HG02759 (cell line): ENCODE data around the gene ANKRD6.

Experiments used
- ATAC-seq: cut with Tn5 transposase; IDR thresholded peaks from one replicate; pipeline ENCODE4 v1.9.1; 2021; ENCODE audit warnings: mild to moderate bottlenecking, moderate library complexity; ENCODE audit not compliant: unreplicated experiment

ANKRD6 gene

GRCh38 chr6:89464295-89464694 is 31.3 kb downstream of the ANKRD6 start:
- ATAC-seq, result no peak

GRCh38 chr6:89467437-89467836 is 34.5 kb downstream of the ANKRD6 start:
- ATAC-seq, result no peak

DNA sequence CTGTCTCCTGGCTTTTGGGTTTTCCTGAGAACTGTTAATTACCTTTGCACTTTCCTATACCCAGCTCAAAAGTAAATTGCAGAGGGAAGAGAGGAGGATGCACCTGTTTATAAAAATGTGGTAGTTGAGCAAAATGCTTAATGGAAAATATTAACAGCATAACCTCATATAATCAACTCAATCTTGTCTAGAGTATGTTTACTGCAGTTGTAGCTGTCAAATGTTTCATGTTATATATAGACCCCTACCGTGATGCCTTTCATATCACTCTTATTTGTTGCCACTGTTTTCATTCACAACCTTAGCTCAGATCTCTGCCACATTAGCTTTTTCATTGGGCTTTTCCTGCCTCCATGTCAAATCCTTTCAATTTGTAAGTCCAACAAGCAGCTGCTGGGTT is 36.0 kb downstream of the ANKRD6 start:
- ATAC-seq, result no peak

DNA sequence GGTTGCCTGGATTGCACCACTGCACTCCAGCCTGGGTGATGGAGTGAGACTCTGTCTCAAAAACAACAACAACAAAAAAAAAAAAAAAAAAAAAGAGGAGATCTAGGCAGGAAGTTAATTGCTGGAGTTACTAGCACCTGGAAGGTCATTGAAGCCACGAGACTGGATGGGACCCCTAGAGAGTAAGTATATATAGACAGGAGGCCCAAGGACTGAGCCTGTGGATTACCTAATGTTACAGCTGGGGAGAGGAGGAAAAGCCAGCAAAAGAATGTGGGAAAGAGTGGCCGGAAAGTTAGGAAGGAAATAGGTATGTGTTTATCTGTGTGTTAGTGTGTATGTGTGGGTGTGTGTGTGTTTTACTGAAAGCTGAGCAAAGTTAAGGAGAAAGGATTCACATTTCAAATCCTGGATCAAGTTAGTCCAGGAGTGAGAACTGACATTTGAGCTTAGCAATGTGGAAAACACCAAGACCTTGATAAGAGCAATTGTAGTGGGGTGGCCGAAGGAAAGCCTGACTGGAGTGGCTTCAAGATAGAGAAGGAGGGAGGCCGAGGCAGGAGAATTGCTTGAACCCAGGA is 38.4 kb downstream of the ANKRD6 start:
- no peak for ATAC-seq

GRCh38 chr6:89475101-89475500 is 42.1 kb downstream of the ANKRD6 start:
- no peak for ATAC-seq

- peak; percentile 62 for ATAC-seq
Measured at GRCh38 chr6:89475634-89476033, 42.7 kb downstream of the ANKRD6 start.

DNA sequence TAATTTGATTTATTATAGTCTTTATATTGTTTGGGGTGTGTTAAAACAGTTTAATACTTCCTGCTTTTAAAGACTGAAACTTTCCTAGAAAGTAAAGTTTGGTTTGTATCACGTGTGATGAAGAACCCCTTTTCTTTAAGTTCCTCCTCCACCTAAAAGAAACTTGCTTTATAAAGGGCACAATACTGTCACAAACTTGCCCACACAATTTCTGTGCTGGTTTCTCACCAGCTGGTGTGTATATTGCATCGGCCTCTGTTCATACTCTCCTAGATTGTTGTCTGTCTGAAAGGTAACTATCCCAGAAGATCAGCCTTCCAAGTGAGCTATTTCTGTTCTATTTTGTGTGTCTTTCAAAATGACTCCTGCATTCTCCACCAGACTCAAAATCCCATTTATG is 46.9 kb downstream of the ANKRD6 start:
- no peak for ATAC-seq

GRCh38 chr6:89481695-89482094 is 48.7 kb downstream of the ANKRD6 start:
- ATAC-seq, result no peak

GRCh38 chr6:89482126-89482525 is 49.2 kb downstream of the ANKRD6 start:
- ATAC-seq, result no peak

- no peak for ATAC-seq
Measured at GRCh38 chr6:89483111-89483720, 50.3 kb downstream of the ANKRD6 start.

DNA sequence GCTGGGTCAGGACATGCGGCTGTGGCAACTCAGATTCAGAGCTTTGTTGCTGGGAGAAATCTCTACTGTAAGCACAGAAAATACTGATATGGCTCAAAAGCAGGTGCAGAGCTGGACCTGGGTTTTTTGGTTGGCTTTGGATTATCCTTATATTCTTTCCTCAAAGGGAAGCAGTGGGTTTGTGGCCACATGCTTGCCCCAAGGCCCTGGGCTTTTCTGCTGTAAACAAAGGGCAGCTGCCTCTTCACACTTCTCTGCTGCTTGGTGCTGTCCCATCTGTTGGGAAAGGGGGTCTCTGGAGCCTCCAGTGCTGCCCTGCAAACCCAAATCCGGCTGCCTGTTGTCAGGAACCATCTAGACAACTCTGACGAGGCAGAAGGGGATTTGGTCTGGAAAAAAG is 52.4 kb downstream of the ANKRD6 start:
- no peak for ATAC-seq

- no peak for ATAC-seq
Measured at GRCh38 chr6:89487864-89488263, 54.9 kb downstream of the ANKRD6 start.

GRCh38 chr6:89488438-89488837 is 55.5 kb downstream of the ANKRD6 start:
- no peak for ATAC-seq

- ATAC-seq, result no peak
Measured at GRCh38 chr6:89489078-89489477, 56.1 kb downstream of the ANKRD6 start.

DNA sequence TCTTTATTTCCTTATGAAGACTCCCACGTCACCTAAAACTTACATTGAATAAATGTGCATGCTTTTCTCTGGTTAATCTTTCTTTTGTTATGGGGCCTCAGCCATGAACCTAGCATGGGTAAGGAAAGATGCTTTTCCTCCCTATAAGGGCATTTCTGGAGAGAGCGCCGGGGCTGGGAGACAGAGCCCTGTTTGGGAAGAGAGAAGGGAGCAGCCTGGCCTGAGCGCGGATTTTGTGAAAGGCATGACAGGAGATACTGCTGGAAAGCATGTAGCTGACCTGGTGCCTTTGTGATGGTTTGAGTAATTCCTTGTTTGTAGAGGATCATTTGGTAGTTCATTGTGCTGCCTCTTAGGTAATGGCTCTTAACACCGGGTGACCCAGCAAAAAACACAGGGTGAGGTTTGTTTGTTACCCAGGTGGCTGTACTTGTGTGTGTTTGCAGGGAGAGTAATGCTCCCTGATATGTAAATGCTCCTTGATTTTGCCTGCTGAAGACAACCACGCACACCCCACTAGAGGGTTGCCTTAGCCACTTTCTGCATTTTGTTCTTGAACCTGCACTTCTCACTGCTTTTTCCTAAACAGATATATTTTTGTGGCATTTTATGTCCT is 59.2 kb downstream of the ANKRD6 start:
- no peak for ATAC-seq

GRCh38 chr6:89494131-89494793 is 61.3 kb downstream of the ANKRD6 start:
- ATAC-seq, result no peak

DNA sequence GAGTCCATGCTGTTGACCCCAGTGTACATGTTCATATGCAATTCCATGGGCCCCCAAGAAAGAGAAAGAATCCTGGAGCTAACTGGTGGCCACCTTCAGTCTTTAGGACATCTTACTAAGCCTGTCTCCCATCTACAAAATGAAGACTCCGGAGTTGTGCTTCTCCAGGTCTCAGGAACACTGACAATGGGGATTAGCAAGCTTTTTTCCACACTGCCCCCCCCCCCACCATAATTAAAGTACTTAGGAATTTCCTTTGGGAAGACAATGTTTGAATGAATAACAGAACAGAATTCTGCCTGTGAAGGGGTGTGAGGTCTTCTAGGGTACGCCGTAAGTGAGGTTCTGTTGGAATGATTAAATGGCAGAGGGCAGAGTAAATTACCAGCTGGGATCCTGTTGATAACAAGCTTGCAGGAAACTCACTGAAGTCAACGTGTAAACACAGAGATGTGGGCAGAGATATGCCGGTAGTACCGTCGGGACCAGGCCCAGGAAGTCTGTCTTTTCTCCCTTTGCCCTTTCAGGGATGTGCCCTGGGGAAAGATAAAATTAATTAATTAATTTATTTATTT is 63.1 kb downstream of the ANKRD6 start:
- ATAC-seq, result no peak

- ATAC-seq, result no peak
Measured at GRCh38 chr6:89500611-89501010, 67.7 kb downstream of the ANKRD6 start.

DNA sequence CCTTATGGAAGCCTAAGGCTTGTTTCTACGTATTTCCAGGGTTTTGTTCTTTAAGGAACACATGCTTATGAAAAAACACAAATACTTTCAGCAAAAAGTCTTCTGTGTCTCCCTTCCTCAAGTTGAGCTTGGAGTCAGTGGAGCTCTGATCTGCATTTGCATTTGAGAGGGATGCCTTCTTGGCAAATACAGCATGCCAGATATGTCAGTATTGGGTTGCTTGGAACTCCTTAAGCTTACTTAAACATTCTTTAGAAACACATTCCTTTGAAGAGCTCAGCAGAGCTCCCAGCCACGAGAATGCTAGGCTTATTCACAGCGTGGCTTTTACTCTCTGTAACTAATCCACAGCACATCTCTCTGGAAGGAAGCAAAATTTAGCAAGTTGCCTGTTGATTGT is 68.3 kb downstream of the ANKRD6 start:
- no peak for ATAC-seq

GRCh38 chr6:89501753-89502152 is 68.8 kb downstream of the ANKRD6 start:
- no peak for ATAC-seq

DNA sequence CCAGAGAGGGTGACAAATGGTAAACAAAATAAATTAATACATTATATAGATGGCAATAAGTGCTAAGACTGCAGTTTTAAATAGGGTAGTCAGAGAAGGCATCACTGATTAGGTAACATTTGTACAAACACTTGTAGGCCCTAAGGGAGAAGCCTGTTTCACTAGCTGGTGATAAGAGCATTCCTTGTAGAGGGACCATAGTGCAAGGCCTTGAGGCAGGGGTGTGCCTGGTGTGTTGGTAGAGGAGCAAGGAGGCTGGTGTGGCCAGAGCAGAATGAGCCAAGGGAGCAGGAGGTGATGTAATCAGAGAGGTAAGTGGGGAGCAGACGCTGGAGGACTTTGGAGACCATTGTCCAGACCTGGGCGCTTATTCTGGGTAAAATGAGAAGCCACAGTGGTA is 70.7 kb downstream of the ANKRD6 start:
- ATAC-seq, result no peak

- no peak for ATAC-seq
Measured at GRCh38 chr6:89505847-89506246, 72.9 kb downstream of the ANKRD6 start.
